Measurements from ENCODE around the gene JPH2. TPM values are rescaled to one million over a fixed set of nuclear protein-coding genes. Genes with fewer than 3 reads are reported as not detected.

Gene JPH2
- total and polyA plus RNA-seq, 2 of the 4 experiments (the other 2 are of a cell fraction): 0.44 to 0.54 TPM

DNA sequence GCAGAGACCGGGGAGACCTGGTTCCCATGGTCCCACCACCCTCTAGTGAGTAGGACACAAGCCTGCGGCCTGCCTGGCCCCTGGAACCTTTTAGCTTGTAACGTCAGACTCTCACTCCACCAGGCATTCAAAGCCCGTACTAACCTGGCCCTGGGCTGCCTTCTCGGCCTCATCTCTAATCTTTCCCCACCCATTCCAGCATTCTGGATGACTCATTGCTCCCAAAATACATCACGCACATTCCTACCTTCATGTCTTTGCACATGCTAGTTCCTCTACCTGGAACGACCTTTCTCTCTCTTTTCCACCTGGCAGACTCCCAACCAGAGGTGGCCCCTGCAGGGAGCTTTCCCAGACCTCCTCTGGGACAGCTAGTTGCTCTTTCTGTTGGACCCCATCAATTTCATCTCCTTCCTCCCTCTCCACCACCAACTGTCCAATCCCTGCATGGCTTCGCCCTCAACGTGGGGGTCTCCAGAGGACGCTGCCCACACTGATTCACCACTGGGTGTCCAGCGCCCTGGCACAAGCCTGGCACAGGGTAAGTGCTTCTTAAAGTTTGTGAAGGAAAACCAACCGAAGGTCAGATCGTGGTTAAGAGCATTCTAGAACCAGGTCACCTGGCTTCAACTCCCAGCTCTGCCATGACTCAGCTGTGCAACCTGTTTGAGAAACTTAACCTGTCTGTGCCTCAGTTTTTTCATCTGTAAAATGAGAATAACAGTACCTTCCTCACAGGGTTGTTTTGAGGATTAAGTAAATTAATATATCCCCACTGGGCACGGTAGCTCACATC is 35.2 kb downstream of the JPH2 start:
- Histone ChIP-seq H2BK5ac (ENCODE audit: low read depth, low read length, poor library complexity, severe bottlenecking) (no peak overlapping the region), H3K36me3 (ENCODE audit: control insufficient read depth, insufficient read depth, low read length) (no peaks in the 10 kb centered on the region), H3K4me2 (ENCODE audit: low read depth, low read length) (no peak overlapping the region), H3K14ac (replicated peaks; ENCODE audit: low read depth, low read length) (no peak overlapping the region), H2BK20ac (ENCODE audit: low read depth, low read length) (no peak overlapping the region), H3K27ac (ENCODE audit: insufficient read depth, low read length) (no peak overlapping the region), H3K79me1 (ENCODE audit: low read depth in 1 of 2, low read length in 2 of 2) (no peaks in the 10 kb centered on the region), H3K9ac (ENCODE audit: low read depth, low read length) (no peak overlapping the region), H3K23ac (ENCODE audit: low read depth, low read length) (no peak overlapping the region), H4K20me1 (ENCODE audit: insufficient read depth, low read length) (no peaks in the 10 kb centered on the region), H3K4me3 (ENCODE audit: insufficient read depth, low read depth, low read length) (no peak overlapping the region), H3K27me3 (ENCODE audit: control insufficient read depth, insufficient read depth, low read length) (no peaks in the 10 kb centered on the region), H4K8ac (ENCODE audit: low read depth in 2 of 2, low read length in 2 of 2) (no peak overlapping the region), H3K4me1 (ENCODE audit: control insufficient read depth, insufficient read depth, low read length) (peaks cover 2% of the 10 kb centered on the region), H3K56ac (ENCODE audit: extremely low read depth, insufficient read depth, low read length) (no peak overlapping the region), H2BK120ac (ENCODE audit: low read depth, low read length) (no peak overlapping the region), H3K4ac (ENCODE audit: low read depth, low read length) (no peak overlapping the region; the same call in 1 of the 2 replicates), H2AK9ac (replicated peaks; ENCODE audit: low read depth, low read length, poor library complexity) (no peak overlapping the region), H3K9me3 (ENCODE audit: control insufficient read depth, insufficient read depth, low read length) (no peaks in the 10 kb centered on the region), H4K5ac (ENCODE audit: low read depth, low read length) (no peak overlapping the region), H3K9me1 (ENCODE audit: insufficient read depth, low read length) (0 out of 2 replicates have a peak, but pooled peaks cover 8% of the 10 kb centered on the region), H2AFZ (replicated peaks; ENCODE audit: low read length, poor library complexity) (no peak overlapping the region), H2BK15ac (ENCODE audit: low read depth, low read length) (no peak overlapping the region), H4K91ac (ENCODE audit: insufficient read depth, low read depth, low read length) (no peak overlapping the region), H2AK5ac (ENCODE audit: low read depth, low read length) (no peak overlapping the region), H3K18ac (ENCODE audit: low read depth, low read length) (no peak overlapping the region)
- intact Hi-C loops (cut with micrococcal nuclease) (no loop called here), in situ Hi-C loops (cut with MboI; ENCODE audit: low sequenced_read_pairs) (no loop called here), dilution Hi-C loops (cut with HindIII; ENCODE audit: low sequenced_read_pairs, unreplicated experiment) (no loop called here)
- no peak for TF ChIP-seq SMC3 (IDR thresholded peaks at IDR 0.05; ENCODE audit: low read depth, low read length)
- TF ChIP-seq RFX5 (IDR thresholded peaks at IDR 0.05; ENCODE audit: low read depth, low read length): no peak
- no peak for TF ChIP-seq POLR2A (IDR thresholded peaks at IDR 0.05; ENCODE audit: low read depth, low read length)
- no peak for TF ChIP-seq BHLHE40 (IDR thresholded peaks at IDR 0.05; ENCODE audit: low read depth, low read length)
- no peak for TF ChIP-seq MXI1 (IDR thresholded peaks at IDR 0.05; ENCODE audit: borderline replicate concordance, low read depth, low read length)
- TF ChIP-seq CTCF (conservative IDR thresholded peaks at IDR 0.05; ENCODE audit: low read depth, low read length): no peak
- TF ChIP-seq CEBPB (IDR thresholded peaks at IDR 0.05; ENCODE audit: low read depth, low read length): no peak
- no peak for DNase-seq
- WGBS, 2 experiments (ENCODE audit: extremely low coverage in 2 of 2, insufficient read length in 1 of 2): 80% methylated on average over 3 of the region's 14 CpGs; no CpG with 5 or more reads in 1 of the 2 experiments
- no TSS peak for BruUV-seq (replicated peaks)
- ATAC-seq (ENCODE audit: low read depth): no peak
- POLR2A ChIA-PET (ENCODE audit: unreplicated experiment): no interaction called here
- CTCF ChIA-PET: no interaction called here
